ENCODE results near the gene PDE4D. TPM values are rescaled to one million over a fixed set of nuclear protein-coding genes. Genes with fewer than 3 reads are reported as not detected.

Gene PDE4D
- total and polyA plus RNA-seq, 3 experiments from 2014 or later, result 5.6 to 18.3 (median 17.7) TPM

- no peak for DNase-seq
- Histone ChIP-seq H3K27me3 (ENCODE audit: insufficient read depth, low read length, poor library complexity, severe bottlenecking) (no peaks in the 10 kb centered on the region), H3K4me3 (ENCODE audit: low read length) (no peak overlapping the region), H3K9me3 (ENCODE audit: low read length) (no peaks in the 10 kb centered on the region), H3K4me1 (ENCODE audit: insufficient read depth, low read length) (no peaks in the 10 kb centered on the region), H3K36me3 (ENCODE audit: insufficient read depth, low read length) (no peaks in the 10 kb centered on the region), H3K27ac (ENCODE audit: low read depth, low read length) (no peak overlapping the region)
- H3K36me3 Mint-ChIP-seq, result no peaks in the 10 kb centered on the region
- H3K9me3 Mint-ChIP-seq, result peaks cover 0 to 1% (median 0%) of the 10 kb centered on the region in 5 donors
- ChIA-PET POLR2A (no interaction called here), CTCF (no interaction called here)
- H3K4me1 Mint-ChIP-seq, result peaks cover 0 to 10% (median 0%) of the 10 kb centered on the region in 3 donors
- peaks cover 11 to 27% of the 10 kb centered on the region in 2 donors for H3K27me3 Mint-ChIP-seq
- no peak overlapping the region for H3K4me3 Mint-ChIP-seq
- peak overlapping the region in 1 of 8 donors; percentile 52 for H3K27ac Mint-ChIP-seq
These were observed 970.2 kb downstream of the PDE4D start for GRCh38 chr5:58923355-58923754.

DNA sequence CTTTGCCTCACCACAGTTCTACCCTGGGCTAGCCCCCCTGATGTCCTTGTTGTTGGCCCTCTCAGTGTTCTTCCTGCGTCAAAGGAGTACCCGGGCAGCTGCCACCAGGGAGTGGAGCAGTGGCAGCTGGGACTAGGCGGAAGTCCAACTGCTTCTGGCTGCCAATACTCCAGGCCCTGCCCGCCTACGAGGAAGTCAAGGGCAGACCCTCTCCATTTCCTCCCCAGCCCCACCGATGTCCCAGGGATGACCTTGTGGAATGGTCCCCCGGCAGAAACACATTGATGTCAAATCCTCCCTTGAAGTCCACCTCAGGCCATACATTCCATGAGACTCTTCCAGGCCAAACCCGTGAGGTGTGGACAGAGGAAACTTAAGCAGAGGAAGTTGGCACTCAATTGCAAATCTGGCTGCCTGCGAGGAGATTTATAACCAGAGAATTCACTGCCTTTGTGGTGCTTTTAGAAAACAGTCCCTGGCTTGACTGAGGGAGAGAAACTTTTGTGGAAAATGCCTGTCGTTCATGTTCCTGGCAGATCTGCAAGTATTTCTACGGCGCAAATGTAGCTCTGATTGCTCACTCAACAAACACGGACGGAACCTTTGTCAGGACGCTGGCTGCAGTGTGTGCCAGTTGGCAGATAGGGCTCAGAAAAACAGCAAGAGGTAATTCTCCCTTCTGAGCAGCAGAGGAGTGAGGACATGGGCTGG lies 970.9 kb downstream of the PDE4D start:
- H3K9me3 ChIP-seq (ENCODE audit: low read length), result no peaks in the 10 kb centered on the region
- H3K36me3 ChIP-seq (ENCODE audit: insufficient read depth, low read length), result no peaks in the 10 kb centered on the region
- H3K27me3 ChIP-seq (ENCODE audit: insufficient read depth, low read length, poor library complexity, severe bottlenecking), result no peaks in the 10 kb centered on the region
- CTCF ChIA-PET, result interaction anchor here (1.3 kb wide), 1 partner anchor 36 kb away, joined by 4 read pairs; no protein-coding TSS in a partner anchor
- H3K27ac ChIP-seq (ENCODE audit: low read depth, low read length), result no peak overlapping the region
- Mint-ChIP-seq H3K4me3 (peak overlapping the region in 1 of 7 donors; percentile 11), H3K36me3 (no peaks in the 10 kb centered on the region), H3K4me1 (peaks cover 0 to 10% (median 0%) of the 10 kb centered on the region in 3 donors), H3K27me3 (peaks cover 10 to 22% of the 10 kb centered on the region in 2 donors), H3K9me3 (peaks cover 0 to 1% (median 0%) of the 10 kb centered on the region in 5 donors), H3K27ac (no peak overlapping the region)
- DNase-seq, result no peak
- H3K4me1 ChIP-seq (ENCODE audit: insufficient read depth, low read length), result no peaks in the 10 kb centered on the region
- H3K4me3 ChIP-seq (ENCODE audit: low read length), result no peak overlapping the region
- POLR2A ChIA-PET, result no interaction called here

GRCh38 chr5:58921159-58921558 lies 972.4 kb downstream of the PDE4D start:
- Histone ChIP-seq H3K4me3 (ENCODE audit: low read length) (no peak overlapping the region), H3K27ac (ENCODE audit: low read depth, low read length) (no peak overlapping the region), H3K4me1 (ENCODE audit: insufficient read depth, low read length) (no peaks in the 10 kb centered on the region), H3K36me3 (ENCODE audit: insufficient read depth, low read length) (no peaks in the 10 kb centered on the region), H3K27me3 (ENCODE audit: insufficient read depth, low read length, poor library complexity, severe bottlenecking) (no peaks in the 10 kb centered on the region), H3K9me3 (ENCODE audit: low read length) (no peaks in the 10 kb centered on the region)
- H3K36me3 Mint-ChIP-seq, result no peaks in the 10 kb centered on the region
- H3K4me1 Mint-ChIP-seq, result peaks cover 0 to 4% (median 0%) of the 10 kb centered on the region in 3 donors
- peak overlapping the region in 1 of 8 donors; percentile 5 for H3K27ac Mint-ChIP-seq
- H3K27me3 Mint-ChIP-seq, result peaks cover 7 to 15% of the 10 kb centered on the region in 2 donors
- CTCF ChIA-PET, result interaction anchor here (1.3 kb wide), 1 partner anchor 35 kb away, joined by 4 read pairs; no protein-coding TSS in a partner anchor
- H3K9me3 Mint-ChIP-seq, result peaks cover 0 to 1% (median 0%) of the 10 kb centered on the region in 5 donors
- DNase-seq, result no peak
- POLR2A ChIA-PET, result no interaction called here
- no peak overlapping the region for H3K4me3 Mint-ChIP-seq

DNA sequence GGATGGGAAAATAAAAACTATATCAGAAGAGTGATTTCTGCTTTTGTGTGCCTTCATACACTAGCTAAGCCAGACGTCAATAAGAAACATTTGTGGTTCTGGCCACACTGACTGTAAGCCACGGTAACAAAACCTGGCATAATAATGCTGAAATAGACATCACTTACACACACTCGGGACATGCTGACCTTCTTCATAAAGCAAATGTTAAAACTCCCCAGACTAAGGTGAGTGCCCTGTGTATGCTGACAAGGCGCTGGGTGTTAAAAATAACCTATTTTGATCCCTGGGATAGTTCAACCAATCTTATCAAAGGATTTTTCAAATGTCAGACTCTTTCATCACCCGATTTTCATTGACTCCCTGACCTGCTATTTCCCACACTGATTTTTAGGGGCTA lies 973.7 kb downstream of the PDE4D start:
- POLR2A ChIA-PET, result no interaction called here
- H3K4me1 Mint-ChIP-seq, result no peaks in the 10 kb centered on the region
- peaks cover 13 to 21% of the 10 kb centered on the region in 2 donors for H3K27me3 Mint-ChIP-seq
- CTCF ChIA-PET, result no interaction called here
- H3K27me3 ChIP-seq (ENCODE audit: insufficient read depth, low read length, poor library complexity, severe bottlenecking), result no peaks in the 10 kb centered on the region
- no peak overlapping the region for H3K4me3 ChIP-seq (ENCODE audit: low read length)
- DNase-seq, result no peak
- H3K36me3 ChIP-seq (ENCODE audit: insufficient read depth, low read length), result no peaks in the 10 kb centered on the region
- H3K4me3 Mint-ChIP-seq, result no peak overlapping the region
- no peaks in the 10 kb centered on the region for H3K4me1 ChIP-seq (ENCODE audit: insufficient read depth, low read length)
- H3K9me3 Mint-ChIP-seq, result peaks cover 0 to 1% (median 0%) of the 10 kb centered on the region in 5 donors
- H3K27ac Mint-ChIP-seq, result no peak overlapping the region
- no peaks in the 10 kb centered on the region for H3K9me3 ChIP-seq (ENCODE audit: low read length)
- H3K36me3 Mint-ChIP-seq, result no peaks in the 10 kb centered on the region
- H3K27ac ChIP-seq (ENCODE audit: low read depth, low read length), result no peak overlapping the region
